AG04449 (cell line): ENCODE data around the gene SLC4A4.

Experiments
- CTCF ChIA-PET: fragments of 350-600 bp; formaldehyde crosslinking; extraction: SDS; loops from one replicate; lab custom pipeline; 2021; ENCODE audit warnings: antibody characterized with exemption; lab: Yijun Ruan, JAX
- POLR2A ChIA-PET: fragments of 400-600, 350-600 bp; formaldehyde crosslinking; extraction: SDS; loops from one replicate; lab custom pipeline; 2020; ENCODE audit warnings: antibody characterized with exemption, inconsistent platforms; lab: Yijun Ruan, JAX
- DNase-seq: peaks from one replicate; pipeline ENCODE4 v3.0.0-alpha.2; 2010; ENCODE audit warnings: low read depth, low spot score
- H3K4me3 ChIP-seq: 2 replicates; pipeline ENCODE4 v1.5.1; 2011; ENCODE audit warnings: low read depth, mild to moderate bottlenecking, control low read depth, low read length
- TF ChIP-seq, protein P1 (sequence below): IDR thresholded peaks from one replicate; pipeline ENCODE4 v1.5.1; 2011; ENCODE audit warnings: mild to moderate bottlenecking, moderate library complexity, low read length, control low read depth, inconsistent platforms; ENCODE audit not compliant: insufficient read depth; ENCODE audit errors: missing control alignments

The SLC4A4 gene

GRCh38 chr4:71559957-71560571 is 221.2 kb downstream of the SLC4A4 start:
- DNase-seq: no peak
- TF ChIP-seq, protein P1, sequence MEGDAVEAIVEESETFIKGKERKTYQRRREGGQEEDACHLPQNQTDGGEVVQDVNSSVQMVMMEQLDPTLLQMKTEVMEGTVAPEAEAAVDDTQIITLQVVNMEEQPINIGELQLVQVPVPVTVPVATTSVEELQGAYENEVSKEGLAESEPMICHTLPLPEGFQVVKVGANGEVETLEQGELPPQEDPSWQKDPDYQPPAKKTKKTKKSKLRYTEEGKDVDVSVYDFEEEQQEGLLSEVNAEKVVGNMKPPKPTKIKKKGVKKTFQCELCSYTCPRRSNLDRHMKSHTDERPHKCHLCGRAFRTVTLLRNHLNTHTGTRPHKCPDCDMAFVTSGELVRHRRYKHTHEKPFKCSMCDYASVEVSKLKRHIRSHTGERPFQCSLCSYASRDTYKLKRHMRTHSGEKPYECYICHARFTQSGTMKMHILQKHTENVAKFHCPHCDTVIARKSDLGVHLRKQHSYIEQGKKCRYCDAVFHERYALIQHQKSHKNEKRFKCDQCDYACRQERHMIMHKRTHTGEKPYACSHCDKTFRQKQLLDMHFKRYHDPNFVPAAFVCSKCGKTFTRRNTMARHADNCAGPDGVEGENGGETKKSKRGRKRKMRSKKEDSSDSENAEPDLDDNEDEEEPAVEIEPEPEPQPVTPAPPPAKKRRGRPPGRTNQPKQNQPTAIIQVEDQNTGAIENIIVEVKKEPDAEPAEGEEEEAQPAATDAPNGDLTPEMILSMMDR: no peak
- ChIA-PET POLR2A (no interaction called here), CTCF (no interaction called here)
- no peak overlapping the region for H3K4me3 ChIP-seq

DNA sequence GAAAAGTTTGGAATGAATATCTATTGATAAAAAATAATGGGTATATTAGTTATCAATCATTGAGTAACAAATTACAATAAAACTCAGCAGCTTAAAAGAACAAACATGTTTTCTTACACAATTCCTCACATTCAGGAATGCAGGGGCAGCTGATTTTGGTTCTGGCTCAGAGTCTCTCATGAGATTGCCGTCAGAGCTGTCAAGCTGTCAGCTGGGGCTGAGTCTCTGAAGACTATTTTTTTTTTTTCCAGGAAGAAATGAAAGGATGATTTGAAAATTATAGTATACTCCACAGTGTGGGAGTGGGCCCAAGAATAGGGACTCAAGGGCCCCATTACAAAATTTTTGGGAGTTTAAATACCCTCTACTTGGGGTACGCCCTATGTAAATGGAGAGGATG is 226.0 kb downstream of the SLC4A4 start:
- CTCF ChIA-PET: no interaction called here
- POLR2A ChIA-PET: no interaction called here
- TF ChIP-seq, protein P1: no peak
- H3K4me3 ChIP-seq: no peak overlapping the region
- DNase-seq: no peak

DNA sequence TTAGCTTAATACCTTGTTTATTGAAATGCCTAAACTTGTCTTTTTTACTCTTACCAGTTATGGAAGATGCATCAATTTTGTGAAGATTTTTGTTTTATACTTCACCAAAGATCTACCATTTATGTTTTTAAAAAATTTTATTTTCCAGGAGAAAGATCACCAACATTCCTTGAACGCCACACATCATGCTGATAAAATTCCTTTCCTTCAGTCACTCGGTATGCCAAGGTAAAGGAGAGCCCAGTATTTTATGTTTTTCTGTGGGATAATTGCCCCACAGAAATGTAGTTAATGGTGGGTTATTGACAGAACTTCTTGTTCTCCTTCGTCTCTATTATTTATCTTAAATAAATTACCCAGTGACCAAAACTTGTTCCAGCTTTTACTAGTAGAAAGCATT is 228.0 kb downstream of the SLC4A4 start:
- no peak for DNase-seq
- POLR2A ChIA-PET: no interaction called here
- CTCF ChIA-PET: no interaction called here

DNA sequence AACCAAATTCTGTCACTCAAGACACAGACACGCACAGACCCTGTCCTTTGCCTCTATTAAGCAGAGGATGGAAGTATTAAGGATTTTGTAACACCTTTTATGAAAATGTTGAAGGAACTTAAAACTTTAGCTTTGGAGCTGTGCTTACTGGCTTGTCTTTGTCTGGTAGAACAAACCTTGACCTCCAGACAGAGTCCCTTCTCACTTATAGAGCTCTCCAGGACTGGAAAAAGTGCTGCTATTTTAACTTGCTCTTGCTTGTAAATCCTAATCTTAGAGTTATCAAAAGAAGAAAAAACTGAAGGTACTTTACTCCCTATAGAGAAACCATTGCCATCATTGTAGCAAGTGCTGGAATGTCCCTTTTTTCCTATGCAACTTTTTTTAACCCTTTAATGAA is 229.3 kb downstream of the SLC4A4 start:
- DNase-seq: no peak
- TF ChIP-seq, protein P1: no peak
- H3K4me3 ChIP-seq: no peak overlapping the region
- ChIA-PET CTCF (no interaction called here), POLR2A (no interaction called here)

More for the DNA sequence above, 228.0 kb downstream of the SLC4A4 start:
- no peak overlapping the region for H3K4me3 ChIP-seq
- TF ChIP-seq, protein P1: no peak

DNA sequence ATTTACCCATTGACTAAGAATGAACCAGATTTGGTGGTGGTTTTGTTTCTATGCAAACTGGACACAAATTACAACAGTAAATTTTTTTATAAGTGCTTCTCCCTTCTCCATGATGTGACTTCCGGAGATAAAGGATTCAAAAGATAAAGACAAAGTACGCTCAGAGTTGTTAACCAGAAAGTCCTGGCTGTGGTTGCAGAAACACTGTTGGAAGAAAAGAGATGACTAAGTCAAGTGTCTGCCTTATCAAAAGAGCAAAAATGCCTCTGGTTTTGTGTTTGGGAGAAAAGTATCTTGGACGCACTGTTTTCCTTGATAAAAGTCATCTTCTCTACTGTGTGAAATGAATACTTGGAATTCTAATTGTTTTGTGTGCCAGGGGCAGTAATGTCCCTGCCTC is 231.7 kb downstream of the SLC4A4 start:
- TF ChIP-seq, protein P1: no peak
- ChIA-PET POLR2A (no interaction called here), CTCF (interaction anchor here (1.4 kb wide), 1 partner anchor 341 kb away, joined by 4 read pairs; no protein-coding TSS in a partner anchor)
- H3K4me3 ChIP-seq: no peak overlapping the region
- DNase-seq: no peak

GRCh38 chr4:71571346-71571745 is 232.5 kb downstream of the SLC4A4 start:
- H3K4me3 ChIP-seq: no peak overlapping the region
- CTCF ChIA-PET: no interaction called here
- TF ChIP-seq, protein P1: no peak
- DNase-seq: no peak
- POLR2A ChIA-PET: no interaction called here
